Measurements from ENCODE around the gene OR2B3. TPM values are rescaled to one million over a fixed set of nuclear protein-coding genes. Genes with fewer than 3 reads are reported as not detected.
"Not testable (repeated sequence)": the region's sequence is repeated elsewhere in the genome, so short reads cannot be mapped to it uniquely, and the experiment has no call there.

The OR2B3 gene, protein sequence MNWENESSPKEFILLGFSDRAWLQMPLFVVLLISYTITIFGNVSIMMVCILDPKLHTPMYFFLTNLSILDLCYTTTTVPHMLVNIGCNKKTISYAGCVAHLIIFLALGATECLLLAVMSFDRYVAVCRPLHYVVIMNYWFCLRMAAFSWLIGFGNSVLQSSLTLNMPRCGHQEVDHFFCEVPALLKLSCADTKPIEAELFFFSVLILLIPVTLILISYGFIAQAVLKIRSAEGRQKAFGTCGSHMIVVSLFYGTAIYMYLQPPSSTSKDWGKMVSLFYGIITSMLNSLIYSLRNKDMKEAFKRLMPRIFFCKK
- not detected in 2 replicates for total RNA-seq (2014; rRNA removed; shearing (Covaris generic); ENCODE audit: low replicate concordance)

DNA sequence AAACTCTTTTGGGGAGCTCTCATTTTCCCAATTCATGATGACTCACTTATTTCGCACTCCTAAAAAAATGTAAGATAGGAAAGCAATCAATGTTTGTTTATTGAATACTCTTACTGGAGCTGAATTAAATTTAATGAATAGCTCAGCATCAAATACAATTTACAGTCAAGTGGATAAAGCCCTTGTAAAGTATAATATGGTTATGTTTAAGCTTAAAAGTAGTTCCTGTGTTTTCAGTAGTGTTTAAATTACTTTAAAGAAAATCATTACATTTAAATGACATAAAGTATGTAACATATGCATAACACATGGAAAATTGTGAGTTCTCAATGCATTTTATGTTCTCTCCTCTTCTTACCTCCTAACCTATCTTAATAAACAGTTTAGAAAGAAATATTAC lies at the start of gene OR2B3:
Gene OR2B3, minus strand, starts transcription at position 101 of the 400 bp plus-strand sequence. Its CDS starts 65 bp downstream, at position 36.
- Histone ChIP-seq H3K9me3 (no peaks in the 10 kb centered on the region), H3K4me3 (no peak within 1 kb of the TSS), H3K27me3 (no peaks in the 10 kb centered on the region; the same call in 1 of the 2 replicates), H3K36me3 (no peaks in the 10 kb centered on the region)
- DNase-seq, result no peak

DNA sequence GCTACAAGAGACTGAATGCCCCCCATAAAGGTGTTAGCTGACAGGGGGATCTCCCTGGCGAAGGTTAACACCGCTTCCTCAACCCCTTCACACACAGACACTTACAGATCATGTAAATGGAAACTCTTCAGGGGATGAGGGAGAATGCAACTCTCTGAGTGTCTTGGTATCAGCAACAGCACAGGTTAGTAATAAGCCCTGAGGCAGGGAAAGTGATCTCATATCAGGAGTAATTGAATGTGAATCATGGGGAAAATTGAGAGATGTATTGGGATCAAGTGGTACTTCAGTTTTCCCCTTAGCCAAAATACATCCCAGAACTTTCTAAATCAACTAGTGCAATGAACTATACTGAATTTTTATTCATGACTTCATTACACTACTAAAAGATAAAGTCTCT lies 44.6 kb upstream of the OR2B3 start:
- Histone ChIP-seq H3K36me3 (no peaks in the 10 kb centered on the region), H3K9me3 (no peaks in the 10 kb centered on the region), H3K27me3 (no peaks in the 10 kb centered on the region; the same call in 1 of the 2 replicates), H3K4me3 (no peak overlapping the region)
- DNase-seq, result no peak

DNA sequence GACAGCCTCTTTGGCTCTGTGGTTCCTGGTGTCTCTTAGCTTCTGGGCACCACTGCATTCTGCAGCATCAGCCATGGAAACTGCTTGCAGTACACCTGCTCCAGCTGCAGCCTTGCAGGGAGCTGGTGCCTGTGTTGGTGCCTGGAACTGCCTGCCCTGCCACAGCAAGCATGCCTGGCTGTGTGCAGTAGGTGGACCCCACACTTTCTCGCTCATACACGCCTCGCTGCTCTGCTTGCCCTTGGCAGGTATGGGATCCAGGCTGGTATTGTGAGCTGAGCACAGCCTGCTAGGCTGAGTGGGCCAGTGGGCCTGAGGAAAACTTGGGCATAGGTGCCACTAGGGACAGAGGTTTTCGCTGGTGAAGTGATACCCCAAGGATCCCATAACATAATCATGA lies 43.5 kb upstream of the OR2B3 start:
- H3K27me3 ChIP-seq, result peaks cover 2% of the 10 kb centered on the region; the same call in 1 of the 2 replicates
- no peak overlapping the region for H3K4me3 ChIP-seq
- H3K9me3 ChIP-seq, result no peaks in the 10 kb centered on the region
- DNase-seq, result no peak
- no peaks in the 10 kb centered on the region for H3K36me3 ChIP-seq

DNA sequence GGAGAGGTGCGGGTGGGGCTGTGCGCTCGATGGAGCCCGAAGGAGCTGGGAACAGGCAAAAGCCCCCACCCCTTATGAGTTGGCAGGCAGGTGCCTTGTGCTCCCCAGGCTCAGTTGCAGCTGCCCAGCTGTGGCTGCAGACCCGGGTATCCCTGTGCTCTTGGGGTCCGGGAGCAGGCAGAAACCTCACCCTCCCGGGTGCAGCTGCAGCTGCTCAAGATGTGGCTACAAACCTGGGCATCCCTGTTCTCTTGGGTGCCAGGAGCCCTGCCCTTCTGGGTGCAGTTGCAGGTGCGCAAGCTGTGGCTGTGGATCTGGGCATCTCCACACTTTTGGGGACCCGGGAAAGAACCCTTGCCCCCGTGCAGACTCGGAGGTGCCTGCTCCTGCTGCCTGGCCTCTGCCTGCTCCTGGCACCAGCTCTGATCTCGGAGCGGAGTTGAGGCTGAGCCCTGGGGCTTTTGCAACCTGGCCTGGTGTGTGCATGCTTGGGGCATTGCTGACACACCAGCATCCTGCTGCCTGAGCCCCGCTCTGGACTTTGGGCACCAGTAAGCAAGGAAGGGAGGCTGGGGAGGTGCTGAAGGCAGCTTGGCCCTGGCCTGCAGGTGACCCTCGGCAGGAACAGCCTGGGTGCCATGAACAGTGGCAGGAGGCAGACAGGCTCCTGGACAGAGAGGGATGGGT lies 42.4 kb upstream of the OR2B3 start:
- no peaks in the 10 kb centered on the region for H3K9me3 ChIP-seq
- peaks cover 2% of the 10 kb centered on the region; the same call in 1 of the 2 replicates for H3K27me3 ChIP-seq
- DNase-seq, result no peak
- H3K36me3 ChIP-seq, result no peaks in the 10 kb centered on the region
- no peak overlapping the region for H3K4me3 ChIP-seq

DNA sequence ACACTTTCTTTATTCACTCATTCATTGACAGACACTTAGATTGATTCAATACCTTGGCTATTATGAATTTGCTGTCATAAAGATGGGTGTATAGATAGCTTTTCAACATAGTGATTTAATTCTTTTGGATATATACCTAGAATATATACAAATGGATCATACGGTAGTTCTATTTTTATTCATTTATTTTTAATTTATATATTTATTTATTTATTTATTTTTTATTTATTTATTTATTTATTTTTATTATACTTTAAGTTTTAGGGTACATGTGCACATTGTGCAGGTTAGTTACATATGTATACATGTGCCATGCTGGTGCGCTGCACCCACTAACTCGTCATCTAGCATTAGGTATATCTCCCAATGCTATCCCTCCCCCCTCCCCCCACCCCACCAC lies 27.9 kb upstream of the OR2B3 start:
- not testable (repeated sequence) for H3K36me3 ChIP-seq, H3K9me3 ChIP-seq, H3K4me3 ChIP-seq, H3K27me3 ChIP-seq, DNase-seq

DNA sequence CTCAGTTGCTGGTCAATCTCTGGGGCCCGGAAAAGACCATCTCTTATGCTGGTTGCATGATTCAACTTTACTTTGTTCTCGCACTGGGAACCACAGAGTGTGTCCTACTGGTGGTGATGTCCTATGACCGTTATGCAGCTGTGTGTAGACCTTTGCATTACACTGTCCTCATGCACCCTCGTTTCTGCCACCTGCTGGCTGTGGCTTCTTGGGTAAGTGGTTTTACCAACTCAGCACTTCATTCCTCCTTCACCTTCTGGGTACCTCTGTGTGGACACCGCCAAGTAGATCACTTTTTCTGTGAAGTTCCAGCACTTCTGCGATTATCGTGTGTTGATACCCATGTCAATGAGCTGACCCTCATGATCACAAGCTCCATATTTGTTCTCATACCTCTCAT lies 25.0 kb upstream of the OR2B3 start:
- no peaks in the 10 kb centered on the region for H3K27me3 ChIP-seq
- DNase-seq, result no peak
- no peaks in the 10 kb centered on the region for H3K36me3 ChIP-seq
- H3K9me3 ChIP-seq, result no peaks in the 10 kb centered on the region
- no peak overlapping the region for H3K4me3 ChIP-seq

DNA sequence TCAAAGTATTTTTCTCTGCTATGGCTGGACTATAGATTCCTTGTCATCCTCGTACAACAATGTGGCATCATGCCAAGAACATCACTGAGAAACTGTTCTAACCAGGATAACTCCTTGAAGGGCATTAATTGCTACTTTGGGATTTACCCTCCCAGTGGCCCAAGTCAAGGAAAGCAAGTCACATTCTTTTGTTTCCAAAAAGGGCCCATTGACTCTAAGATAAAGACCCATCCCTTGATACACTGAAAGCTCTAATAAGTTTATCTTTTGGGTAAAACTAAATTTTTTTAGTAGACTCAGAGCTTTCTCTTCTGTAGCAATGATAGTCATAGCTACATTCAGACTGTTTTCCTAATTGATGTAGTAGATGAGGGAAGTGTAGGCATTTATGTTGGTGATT lies 20.6 kb upstream of the OR2B3 start, which contains the start of gene OR2J3:
Gene OR2J3, plus strand, starts transcription at position 301 of the 400 bp plus-strand sequence. CDS start 3,833 bp downstream, outside the sequence.
- Histone ChIP-seq H3K27me3 (no peaks in the 10 kb centered on the region), H3K9me3 (no peaks in the 10 kb centered on the region), H3K4me3 (no peak within 1 kb of the TSS), H3K36me3 (no peaks in the 10 kb centered on the region)
- no peak for DNase-seq

DNA sequence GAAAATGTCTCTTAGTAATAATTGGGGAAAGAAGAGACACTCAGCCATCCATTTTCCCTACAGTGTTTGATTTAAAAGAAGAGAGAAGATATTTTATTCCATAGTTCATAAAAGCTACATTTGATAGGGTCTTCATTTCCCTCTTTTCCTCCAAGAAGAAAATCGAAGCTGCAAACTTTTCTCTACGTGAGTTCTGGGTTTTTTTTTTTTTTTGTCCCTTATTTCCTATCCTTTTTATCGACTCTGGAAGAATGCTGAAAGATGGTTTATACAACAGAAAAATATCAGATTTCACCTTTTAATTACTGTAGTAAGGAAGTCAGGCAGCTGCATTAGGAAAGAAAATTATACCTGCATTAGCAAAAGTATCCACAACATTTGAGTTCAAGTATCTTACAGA lies 12.1 kb upstream of the OR2B3 start, which contains the start of gene OR2J1:
Gene OR2J1, plus strand, starts transcription at position 301 of the 400 bp plus-strand sequence. CDS start 1,453 bp downstream, outside the sequence.
- Histone ChIP-seq H3K4me3 (no peak within 1 kb of the TSS), H3K9me3 (no peaks in the 10 kb centered on the region), H3K36me3 (no peaks in the 10 kb centered on the region)

DNA sequence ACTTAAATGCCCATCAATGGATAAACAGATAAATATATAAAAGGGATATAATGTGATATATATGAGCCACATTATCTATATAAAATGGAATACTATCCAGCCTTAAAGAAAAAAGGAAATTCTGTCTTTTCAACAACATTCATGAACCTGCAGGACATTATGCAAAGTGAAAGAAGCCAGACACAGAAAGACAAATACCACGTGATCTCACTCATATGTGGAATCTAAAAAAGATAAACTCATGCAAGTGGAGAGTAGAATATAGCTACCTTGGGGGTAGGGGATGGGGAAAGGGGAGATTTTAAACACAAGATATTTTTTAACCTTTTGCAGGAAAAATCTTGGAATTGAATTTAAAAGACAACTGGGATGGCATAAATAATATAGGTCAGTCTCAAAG lies 10.7 kb upstream of the OR2B3 start:
- no peaks in the 10 kb centered on the region for H3K36me3 ChIP-seq
- H3K9me3 ChIP-seq, result no peaks in the 10 kb centered on the region
- H3K27me3 ChIP-seq, result no peaks in the 10 kb centered on the region
- DNase-seq, result no peak
- no peak overlapping the region for H3K4me3 ChIP-seq

More for the DNA sequence above, 12.1 kb upstream of the OR2B3 start, which contains the start of gene OR2J1:
- H3K27me3 ChIP-seq, result no peaks in the 10 kb centered on the region
- DNase-seq, result no peak

DNA sequence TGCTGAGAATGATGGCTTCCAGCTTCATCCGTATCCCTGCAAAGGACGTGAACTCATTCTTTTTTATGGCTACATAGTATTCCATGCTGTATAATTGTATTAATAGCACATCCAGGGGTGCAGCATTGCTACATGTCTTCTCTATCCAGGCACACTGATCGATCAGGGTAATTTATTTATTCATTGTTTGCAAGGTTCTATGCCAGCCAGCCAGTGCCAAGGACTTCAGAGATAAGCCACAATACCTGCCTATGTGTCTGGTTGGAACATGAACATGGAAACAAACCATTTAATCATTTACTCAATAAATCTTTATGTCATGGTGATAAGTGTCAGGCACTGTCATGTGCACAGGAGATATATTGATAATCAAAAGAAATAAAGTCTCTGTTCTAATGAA lies 5.8 kb upstream of the OR2B3 start:
- Histone ChIP-seq H3K4me3 (no peak overlapping the region), H3K27me3 (no peaks in the 10 kb centered on the region; the same call in 1 of the 2 replicates), H3K36me3 (no peaks in the 10 kb centered on the region), H3K9me3 (no peaks in the 10 kb centered on the region)
- no peak for DNase-seq

DNA sequence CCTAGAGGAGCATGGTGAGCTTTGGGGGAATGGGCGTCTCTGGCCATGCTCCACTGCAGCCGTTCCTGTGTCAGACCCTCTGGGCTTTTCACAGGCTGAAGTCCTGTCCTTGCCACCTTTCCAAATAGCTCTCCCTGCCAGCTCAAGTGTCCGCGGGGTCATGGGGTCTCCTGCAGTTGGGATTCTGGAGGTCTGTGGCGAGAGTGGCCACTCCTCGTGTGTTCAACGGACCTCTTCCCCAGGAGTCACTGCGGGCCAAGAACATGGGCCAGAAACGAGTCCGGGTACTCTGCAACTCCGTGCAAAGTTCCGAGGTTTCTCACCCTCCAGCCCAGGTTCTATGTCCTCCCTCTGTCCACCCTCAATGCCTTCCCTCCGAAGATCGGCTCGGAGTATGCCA lies 4.7 kb downstream of the OR2B3 start:
- H3K36me3 ChIP-seq, result no peaks in the 10 kb centered on the region
- H3K27me3 ChIP-seq, result no peaks in the 10 kb centered on the region
- no peaks in the 10 kb centered on the region for H3K9me3 ChIP-seq
- no peak for DNase-seq
- no peak overlapping the region for H3K4me3 ChIP-seq

DNA sequence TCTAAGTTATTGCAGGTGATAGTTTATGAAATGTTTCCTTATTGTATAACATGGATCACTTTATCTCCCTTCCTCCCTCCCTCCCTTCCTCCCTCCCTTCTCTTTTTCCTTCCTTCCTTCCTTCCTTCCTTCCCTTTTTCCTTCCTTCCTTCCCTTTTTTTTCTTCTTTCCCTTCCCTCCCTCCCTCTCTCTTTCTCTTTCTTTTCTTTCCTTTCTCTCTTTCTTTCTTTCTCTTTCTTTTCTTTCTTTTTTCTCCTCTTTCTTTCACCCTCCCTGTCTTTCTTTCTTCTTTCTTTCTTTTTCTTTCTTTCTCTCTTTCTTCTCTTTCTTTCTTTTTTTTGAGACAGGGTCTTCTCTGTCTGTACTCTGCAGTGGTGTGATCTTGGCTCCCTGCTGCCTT lies 5.8 kb downstream of the OR2B3 start:
- DNase-seq, result no peak
- H3K27me3 ChIP-seq, result no peaks in the 10 kb centered on the region
- H3K4me3 ChIP-seq, result no peak overlapping the region
- no peaks in the 10 kb centered on the region for H3K9me3 ChIP-seq
- no peaks in the 10 kb centered on the region for H3K36me3 ChIP-seq

DNA sequence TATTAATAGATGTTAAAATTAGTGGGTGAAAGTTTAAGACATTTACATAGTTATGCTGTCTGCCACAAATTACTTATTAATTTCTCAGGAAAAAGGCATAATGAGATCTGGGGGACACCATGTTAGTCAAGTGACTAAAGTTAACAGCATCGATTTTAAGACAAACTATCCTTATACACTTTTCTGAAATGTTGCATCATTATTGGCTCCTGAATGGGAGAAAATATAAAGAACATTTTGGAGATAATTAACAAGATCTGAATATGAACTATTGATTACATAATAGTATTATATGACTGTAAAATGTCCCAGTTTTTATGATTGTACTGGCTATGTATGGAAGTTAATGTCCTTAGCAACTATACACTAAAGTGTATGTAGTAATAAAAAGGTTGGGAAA lies 7.9 kb downstream of the OR2B3 start:
- Histone ChIP-seq H3K9me3 (no peaks in the 10 kb centered on the region), H3K27me3 (0 out of 2 replicates have a peak, but pooled peaks cover 3% of the 10 kb centered on the region), H3K36me3 (no peaks in the 10 kb centered on the region), H3K4me3 (no peak overlapping the region)
- DNase-seq, result no peak

DNA sequence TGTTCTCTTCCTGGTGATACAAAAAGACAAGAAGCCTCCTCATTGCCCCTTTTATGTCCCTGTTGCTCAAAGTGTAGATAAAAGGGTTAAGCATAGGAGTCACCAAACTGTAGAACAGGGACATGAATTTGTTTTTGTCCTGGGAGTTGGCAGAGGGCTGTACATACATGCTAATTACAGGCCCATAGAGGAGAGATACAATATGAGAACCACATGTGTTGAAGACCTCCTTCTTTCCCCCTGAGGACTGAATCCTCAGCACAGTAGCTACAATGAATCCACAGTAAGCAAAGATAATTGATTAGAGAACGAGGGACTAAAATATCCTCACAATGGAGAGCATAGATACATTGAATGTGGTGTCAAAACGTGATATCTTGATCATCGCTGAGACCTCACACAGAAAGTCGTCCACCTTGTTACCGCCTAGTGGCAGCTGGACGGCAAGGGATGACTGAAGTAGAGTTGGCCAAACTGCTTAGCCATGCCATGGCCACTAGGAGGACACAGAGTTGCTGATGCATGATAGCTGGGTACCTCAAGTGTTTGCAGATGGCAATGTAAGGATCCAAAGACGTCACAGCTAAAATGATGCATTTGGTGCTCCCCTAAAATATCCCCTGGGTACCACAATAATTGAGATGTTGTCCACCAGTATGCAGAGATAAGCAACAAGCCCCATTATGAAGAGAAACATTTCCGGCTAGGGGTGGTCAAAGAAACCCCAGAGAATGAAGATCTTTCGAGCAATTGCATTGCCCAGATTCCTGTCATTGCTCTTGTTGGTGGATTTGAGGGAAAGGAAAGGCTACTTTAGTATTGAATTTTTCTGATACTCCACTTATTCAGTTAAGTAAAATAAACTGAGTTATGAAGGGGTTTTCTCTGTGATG lies 15.0 kb downstream of the OR2B3 start:
- Histone ChIP-seq H3K9me3 (no peaks in the 10 kb centered on the region), H3K4me3 (no peak overlapping the region), H3K27me3 (0 out of 2 replicates have a peak, but pooled peaks cover 10% of the 10 kb centered on the region), H3K36me3 (no peaks in the 10 kb centered on the region)
- DNase-seq, result peak; percentile 17

DNA sequence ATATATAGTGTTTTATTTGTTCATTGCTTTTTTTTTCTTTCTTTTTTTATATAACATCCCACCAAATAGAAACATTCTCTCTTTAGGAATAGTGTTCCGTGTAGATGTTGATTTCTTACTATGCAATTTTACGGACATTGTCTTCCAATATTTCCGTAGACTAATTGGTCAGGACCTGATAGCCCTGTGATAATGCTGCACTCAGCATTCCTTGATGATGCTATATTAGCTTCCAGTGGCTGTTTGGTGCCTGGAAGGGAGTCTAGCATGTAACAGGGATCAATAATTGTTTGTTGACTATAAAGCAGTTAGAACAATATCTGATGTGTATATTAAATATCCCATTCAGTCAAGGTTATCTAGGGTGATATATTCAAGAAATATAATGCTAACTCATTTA lies 35.4 kb downstream of the OR2B3 start:
- no peak overlapping the region for H3K4me3 ChIP-seq
- no peaks in the 10 kb centered on the region for H3K9me3 ChIP-seq
- H3K27me3 ChIP-seq, result peaks cover 3% of the 10 kb centered on the region; the same call in 1 of the 2 replicates
- H3K36me3 ChIP-seq, result no peaks in the 10 kb centered on the region
- DNase-seq, result no peak

DNA sequence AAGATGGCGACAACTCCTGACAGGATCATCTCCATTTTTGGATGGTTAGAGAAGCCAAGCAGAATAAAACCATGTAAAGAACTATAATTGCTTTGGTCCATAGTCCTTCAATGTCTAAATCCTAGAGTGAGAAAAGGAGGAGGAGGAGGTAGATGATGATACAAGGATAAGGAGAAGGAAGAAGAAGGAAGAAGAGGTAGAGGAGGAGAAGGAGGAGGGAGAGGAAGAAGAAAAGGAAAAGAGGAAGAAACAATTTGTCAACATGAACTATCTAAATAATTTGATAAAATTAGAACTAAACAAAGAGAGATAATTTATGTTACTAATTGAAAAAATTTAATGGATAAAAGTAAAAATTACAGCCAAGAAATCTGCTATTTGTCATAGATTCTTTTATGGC lies 42.0 kb downstream of the OR2B3 start, which contains the start of gene OR2W1:
Gene OR2W1, minus strand, starts transcription at position 101 of the 400 bp plus-strand sequence. Its CDS starts 0 bp downstream, at position 101.
- no peak for DNase-seq
- no peaks in the 10 kb centered on the region for H3K36me3 ChIP-seq
- H3K9me3 ChIP-seq, result no peaks in the 10 kb centered on the region
- peaks cover 6% of the 10 kb centered on the region; the same call in 1 of the 2 replicates for H3K27me3 ChIP-seq
- no peak within 1 kb of the TSS for H3K4me3 ChIP-seq

All from MG63 (cell line).